H1 (cell line): ENCODE results near the gene RBM20. TPM values are rescaled to one million over a fixed set of nuclear protein-coding genes. Genes with fewer than 3 reads are reported as not detected.

Experiments
- MAFK ChIP-seq: IDR thresholded peaks from 2 replicates; pipeline ENCODE4 v1.6.1; 2012; ENCODE audit warnings: low read depth, mild to moderate bottlenecking, improper control_type of control experiment, low read length
- NRF1 ChIP-seq: IDR thresholded peaks from 2 replicates; pipeline ENCODE4 v1.6.1; 2011; ENCODE audit warnings: mild to moderate bottlenecking, low read depth, low read length, improper control_type of control experiment
- SP2 ChIP-seq: IDR thresholded peaks from 2 replicates; pipeline ENCODE4 v1.6.1; 2012; ENCODE audit warnings: mild to moderate bottlenecking, low read length, inconsistent platforms
- TCF12 ChIP-seq: IDR thresholded peaks from 2 replicates; pipeline ENCODE4 v1.6.1; 2011; ENCODE audit warnings: low read depth, mild to moderate bottlenecking, low read length
- polyA plus RNA-seq, 7 experiments: library from polyadenylated mRNA; depleted of rRNA in 3 of 7; stranded (reverse) in 5 of 7; unstranded in 2 of 7; fragments of >200 nt in 5 of 7; fragments of 200-250 nt in 2 of 7; gene quantifications; 1 replicate in 5 of 7; 2 replicates in 1 of 7; 4 replicates in 1 of 7; pipeline versions ENCODE4 v1.2.1 to v1.2.3, GENCODE V29; 2011 to 2013; ENCODE audit warnings: missing spikeins in 2 of 7, mixed read lengths in 2 of 7
- total RNA-seq: library from RNA; stranded (reverse); fragmentation: NEBNext Ultra II Directional; extraction: Animal tissue kit (Norgen Biotek cat#: 25700); gene quantifications from 2 replicates; pipeline ENCODE4 v1.2.1, GENCODE V29; 2021

Gene RBM20
- total and polyA plus RNA-seq, 2 of the 8 experiments (the other 6 are each of a cell fraction or from before 2014, with no cell fraction given), result 0.05 to 0.63 TPM

DNA sequence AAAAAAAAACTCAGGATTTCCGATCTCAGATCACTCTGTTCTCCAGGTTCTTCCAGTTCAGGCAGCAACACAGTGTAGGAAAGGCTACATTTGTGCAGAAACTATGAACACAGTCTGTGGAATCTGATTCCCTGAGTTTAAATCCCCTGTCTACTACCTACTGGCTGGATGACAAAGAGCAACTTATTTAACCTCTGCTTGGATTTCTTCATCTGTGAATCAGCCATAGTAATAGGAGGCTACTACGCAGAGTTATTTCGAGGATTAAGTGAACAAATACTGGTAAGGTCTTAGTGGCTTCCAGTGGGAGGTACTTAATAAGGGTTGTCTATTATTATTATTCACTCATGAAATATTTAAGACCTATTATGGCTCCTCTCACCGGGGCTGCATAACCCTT is 183.3 kb downstream of the RBM20 start (continued):
- TF ChIP-seq SP2, result no peak
- no peak for TF ChIP-seq TCF12
- no peak for TF ChIP-seq MAFK
- TF ChIP-seq NRF1, result no peak
